IMR-90 (cell line): ENCODE measurements around the gene DCC. TPM values are rescaled to one million over a fixed set of nuclear protein-coding genes. Genes with fewer than 3 reads are reported as not detected.

Experiments used
- ATAC-seq: fragments of 200-7000 bp; cut with Tn5 transposase; 2 replicates; pipeline ENCODE4 v1.9.1; 2020; ENCODE audit warnings: low read depth, mild to moderate bottlenecking, moderate library complexity
- BruUV-seq: library from RNA; stranded (reverse); fragments of 400-500 nt; replicated peaks from 2 replicates; lab custom pipeline; 2021; lab: Mats Ljungman, UMichigan
- CTCF ChIA-PET: fragments of 300-600 bp; formaldehyde crosslinking; extraction: SDS; loops from one replicate; lab custom pipeline; 2021; ENCODE audit warnings: antibody characterized with exemption; lab: Yijun Ruan, JAX
- POLR2A ChIA-PET: fragments of 300-600 bp; sonication (Branson Sonifier 250); formaldehyde crosslinking; loops from one replicate; lab custom pipeline; 2022; ENCODE audit warnings: antibody characterized with exemption; ENCODE audit not compliant: unreplicated experiment; lab: Charles Lee
- DNase-seq: peaks from one replicate; pipeline ENCODE4 v3.0.0; 2013
- H2AFZ ChIP-seq: replicated peaks from 2 replicates; pipeline ENCODE3; 2013; ENCODE audit warnings: low read length, mild to moderate bottlenecking; ENCODE audit not compliant: poor library complexity
- H2AK5ac ChIP-seq: 2 replicates; pipeline ENCODE4 v1.6.1; 2013; ENCODE audit warnings: low read depth, low read length, inconsistent platforms
- H2AK9ac ChIP-seq: replicated peaks from 2 replicates; pipeline ENCODE3; 2013; ENCODE audit warnings: mild to moderate bottlenecking, low read depth, low read length, moderate library complexity; ENCODE audit not compliant: poor library complexity
- H2BK120ac ChIP-seq: 2 replicates; pipeline ENCODE4 v1.6.1; 2013; ENCODE audit warnings: low read depth, low read length, inconsistent platforms
- H2BK15ac ChIP-seq: 3 replicates; pipeline ENCODE4 v1.6.1; 2013; ENCODE audit warnings: low read depth, low read length, inconsistent platforms
- H2BK20ac ChIP-seq: 2 replicates; pipeline ENCODE4 v1.6.1; 2013; ENCODE audit warnings: low read depth, mild to moderate bottlenecking, inconsistent platforms, low read length, moderate library complexity
- H2BK5ac ChIP-seq: 2 replicates; pipeline ENCODE4 v1.6.1; 2013; ENCODE audit warnings: mild to moderate bottlenecking, low read depth, low read length, inconsistent platforms; ENCODE audit not compliant: poor library complexity, severe bottlenecking
- H3K14ac ChIP-seq: replicated peaks from 2 replicates; pipeline ENCODE4 v1.6.1; 2013; ENCODE audit warnings: low read depth, low read length, inconsistent platforms
- H3K18ac ChIP-seq: 2 replicates; pipeline ENCODE4 v1.6.1; 2013; ENCODE audit warnings: low read depth, low read length, control low read depth
- H3K23ac ChIP-seq: 2 replicates; pipeline ENCODE4 v1.6.1; 2013; ENCODE audit warnings: low read depth, low read length, inconsistent platforms
- H3K27ac ChIP-seq: 2 replicates; pipeline ENCODE4 v1.5.1; 2013; ENCODE audit warnings: mild to moderate bottlenecking, control low read depth, low read length; ENCODE audit not compliant: insufficient read depth
- H3K27me3 ChIP-seq: 2 replicates; pipeline ENCODE4 v1.6.1; 2013; ENCODE audit warnings: low read length; ENCODE audit not compliant: control insufficient read depth, insufficient read depth
- H3K36me3 ChIP-seq: 2 replicates; pipeline ENCODE4 v1.6.1; 2013; ENCODE audit warnings: low read length, mixed read lengths; ENCODE audit not compliant: control insufficient read depth, insufficient read depth
- H3K4ac ChIP-seq: 2 replicates; pipeline ENCODE4 v1.6.1; 2013; ENCODE audit warnings: low read depth, low read length, inconsistent platforms
- H3K4me1 ChIP-seq: 2 replicates; pipeline ENCODE4 v1.6.1; 2013; ENCODE audit warnings: low read length, mixed read lengths; ENCODE audit not compliant: control insufficient read depth, insufficient read depth
- H3K4me2 ChIP-seq: 2 replicates; pipeline ENCODE4 v1.6.1; 2013; ENCODE audit warnings: low read depth, mild to moderate bottlenecking, control low read depth, low read length, moderate library complexity
- H3K4me3 ChIP-seq: 2 replicates; pipeline ENCODE4 v1.5.1; 2013; ENCODE audit warnings: low read depth, mild to moderate bottlenecking, control low read depth, low read length, moderate library complexity; ENCODE audit not compliant: insufficient read depth
- H3K56ac ChIP-seq: 2 replicates; pipeline ENCODE4 v1.6.1; 2013; ENCODE audit warnings: low read length, inconsistent platforms; ENCODE audit not compliant: insufficient read depth; ENCODE audit errors: extremely low read depth
- H3K79me1 ChIP-seq, 2 experiments: 2 replicates each; pipeline ENCODE4 v1.6.1; 2013; ENCODE audit warnings: low read length in 2 of 2, inconsistent platforms in 1 of 2, low read depth in 1 of 2
- H3K9ac ChIP-seq: 2 replicates; pipeline ENCODE4 v1.6.1; 2013; ENCODE audit warnings: low read depth, low read length, control low read depth
- H3K9me1 ChIP-seq: 2 replicates; pipeline ENCODE4 v1.6.1; 2013; ENCODE audit warnings: low read length, inconsistent platforms; ENCODE audit not compliant: insufficient read depth
- H3K9me3 ChIP-seq: 2 replicates; pipeline ENCODE4 v1.6.1; 2013; ENCODE audit warnings: low read length; ENCODE audit not compliant: control insufficient read depth, insufficient read depth
- H4K20me1 ChIP-seq: 2 replicates; pipeline ENCODE4 v1.6.1; 2013; ENCODE audit warnings: low read length, inconsistent platforms; ENCODE audit not compliant: insufficient read depth
- H4K5ac ChIP-seq: 2 replicates; pipeline ENCODE4 v1.6.1; 2013; ENCODE audit warnings: mild to moderate bottlenecking, low read depth, low read length, control low read depth
- H4K8ac ChIP-seq, 2 experiments: 2 replicates each; pipeline ENCODE4 v1.6.1; 2013; ENCODE audit warnings: low read depth in 2 of 2, low read length in 2 of 2, control low read depth in 1 of 2, inconsistent platforms in 1 of 2
- H4K91ac ChIP-seq: 2 replicates; pipeline ENCODE4 v1.6.1; 2013; ENCODE audit warnings: low read depth, low read length, inconsistent platforms; ENCODE audit not compliant: insufficient read depth
- FOS ChIP-seq: fragments of 150-350 bp; IDR thresholded peaks from 2 replicates; pipeline ENCODE4 v1.6.1; 2016; ENCODE audit warnings: low read depth, low read length
- NFE2L2 ChIP-seq: fragments of 150-350 bp; IDR thresholded peaks from 2 replicates; pipeline ENCODE4 v1.6.1; 2016; ENCODE audit warnings: low read depth, mild to moderate bottlenecking, low read length
- WGBS, 2 experiments: methylation state at CpG; one replicate each; pipeline versions ENCODE4 v1.1.5 to v1.1.7; 2013; ENCODE audit warnings: missing lambda C conversion rate in 2 of 2; ENCODE audit not compliant: insufficient read length in 1 of 2; ENCODE audit errors: extremely low coverage in 2 of 2; 5-methylcytosine and 5-hydroxymethylcytosine counted together
- dilution Hi-C: fragments of 300-500 bp; cut with HindIII; formaldehyde crosslinking; loops from one replicate; pipeline ENCODE4 v1.14.3; 2018; ENCODE audit warnings: low sequenced_read_pairs; ENCODE audit not compliant: unreplicated experiment
- in situ Hi-C: fragments of 300-500 bp; cut with MboI; formaldehyde crosslinking; loops from 3 replicates; pipeline ENCODE4 v1.14.3; 2019; ENCODE audit warnings: low sequenced_read_pairs, inconsistent platforms, mixed read lengths
- intact Hi-C: fragments of 100-400 bp; cut with micrococcal nuclease; formaldehyde crosslinking; loops from 2 replicates; pipeline ENCODE4 v1.10.0; 2022
- polyA plus RNA-seq, 3 experiments: library from polyadenylated mRNA; depleted of rRNA; stranded (reverse); fragments of >200 nt; gene quantifications; 2 replicates each; pipeline ENCODE4 v1.2.3, GENCODE V29; 2012; ENCODE audit warnings: low replicate concordance in 1 of 3
- total RNA-seq: library from RNA; depleted of rRNA; stranded (reverse); fragments of >200 nt; gene quantifications from 2 replicates; pipeline ENCODE4 v1.2.3, GENCODE V29; 2012

DCC gene
- total and polyA plus RNA-seq, 2 of the 4 experiments (the other 2 are of a cell fraction) = 0.31 to 0.54 TPM

DNA sequence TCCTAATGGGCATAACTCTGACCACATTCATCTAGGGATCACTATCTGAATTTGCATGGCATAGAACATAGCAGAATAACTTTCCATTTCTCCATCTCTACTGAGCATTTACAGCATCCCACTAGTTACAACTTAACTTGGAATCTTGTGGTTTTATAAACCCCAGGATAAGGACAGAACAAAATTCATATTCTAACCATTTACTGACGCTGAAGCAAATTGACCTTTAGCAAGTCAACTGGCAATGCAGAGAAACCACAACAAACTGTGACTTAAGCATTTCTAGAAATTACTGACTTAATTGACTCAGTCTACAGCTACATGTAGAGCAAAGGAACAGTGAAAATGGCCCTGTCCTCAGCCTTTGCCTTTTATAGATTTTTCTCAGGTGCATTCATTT lies 61.2 kb downstream of the DCC start:
- BruUV-seq = no TSS peak
- POLR2A ChIA-PET = no interaction called here
- H3K23ac ChIP-seq = no peak overlapping the region

More for the DNA sequence above, 61.2 kb downstream of the DCC start:
- H3K56ac ChIP-seq = no peak overlapping the region
- no CpG with 5 or more reads among the region's 1 CpG for WGBS, 2 experiments
- no peak overlapping the region for H4K8ac ChIP-seq
- H2BK20ac ChIP-seq = no peak overlapping the region
- no peak overlapping the region for H3K4me3 ChIP-seq
- DNase-seq = no peak
- no peaks in the 10 kb centered on the region for H3K27me3 ChIP-seq
- no peaks in the 10 kb centered on the region for H4K20me1 ChIP-seq
- in situ Hi-C loops (no loop called here), intact Hi-C loops (no loop called here), dilution Hi-C loops (no loop called here)
- H4K5ac ChIP-seq = no peak overlapping the region
- H3K4me2 ChIP-seq = no peak overlapping the region
- H2BK15ac ChIP-seq = no peak overlapping the region
- no peaks in the 10 kb centered on the region for H3K9me1 ChIP-seq
- CTCF ChIA-PET = no interaction called here
- H3K4me1 ChIP-seq = no peaks in the 10 kb centered on the region
- H2AK5ac ChIP-seq = no peak overlapping the region
- H2AK9ac ChIP-seq = no peak overlapping the region
- no peaks in the 10 kb centered on the region for H3K36me3 ChIP-seq
- H2BK5ac ChIP-seq = no peak overlapping the region
- no peak overlapping the region for H3K9ac ChIP-seq
- TF ChIP-seq FOS (no peak), NFE2L2 (no peak)
- no peak for ATAC-seq
- no peak overlapping the region for H2BK120ac ChIP-seq
- H3K14ac ChIP-seq = no peak overlapping the region
- H3K4ac ChIP-seq = no peak overlapping the region
- H3K79me1 ChIP-seq = no peaks in the 10 kb centered on the region
- H3K18ac ChIP-seq = no peak overlapping the region
- no peaks in the 10 kb centered on the region for H3K9me3 ChIP-seq
- H4K91ac ChIP-seq = no peak overlapping the region
- H3K27ac ChIP-seq = no peak overlapping the region
- no peak overlapping the region for H2AFZ ChIP-seq
